ENCODE data around the gene KRTAP17-1. TPM values are rescaled to one million over a fixed set of nuclear protein-coding genes. Genes with fewer than 3 reads are reported as not detected.

Gene KRTAP17-1, protein sequence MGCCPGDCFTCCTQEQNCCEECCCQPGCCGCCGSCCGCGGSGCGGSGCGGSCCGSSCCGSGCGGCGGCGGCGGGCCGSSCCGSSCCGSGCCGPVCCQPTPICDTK
- total RNA-seq (2022) (not detected in 2 replicates), Bru-seq, nascent RNA (not detected), BruChase-seq, experiment 1, labeled RNA remaining after a 2-hour chase (not detected), BruChase-seq, experiment 2, labeled RNA remaining after a 6-hour chase (not detected)
- long read RNA-seq = 0 reads

DNA sequence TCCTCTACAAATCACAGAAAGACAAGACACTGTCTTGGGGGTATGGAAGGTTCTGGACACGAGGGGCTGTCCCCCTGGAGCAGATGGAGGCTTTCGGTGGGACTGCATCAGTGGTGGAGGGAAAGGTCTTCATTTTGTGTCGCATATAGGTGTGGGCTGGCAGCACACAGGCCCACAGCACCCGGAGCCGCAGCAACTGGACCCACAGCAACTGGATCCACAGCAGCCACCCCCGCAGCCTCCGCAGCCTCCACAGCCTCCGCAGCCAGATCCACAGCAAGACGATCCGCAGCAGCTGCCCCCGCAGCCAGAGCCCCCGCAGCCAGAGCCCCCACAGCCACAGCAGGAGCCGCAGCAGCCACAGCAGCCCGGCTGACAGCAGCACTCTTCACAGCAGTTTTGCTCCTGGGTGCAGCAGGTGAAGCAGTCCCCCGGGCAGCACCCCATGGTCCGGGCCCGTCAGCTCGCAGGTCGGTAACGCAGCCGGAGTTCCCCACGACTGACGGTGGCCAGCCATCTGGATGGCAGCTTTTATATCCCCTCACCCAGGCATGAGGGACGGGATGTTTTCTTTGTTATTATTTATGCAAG is at the start of gene KRTAP17-1:
Gene KRTAP17-1, minus strand, starts transcription at position 507 of the 591 bp plus-strand sequence. Its CDS starts 60 bp downstream, at position 447.
- no TSS peak for BruUV-seq (replicated peaks)
- ChIA-PET CTCF (interaction anchor here (0.5 kb wide), 1 partner anchor 416 kb away, joined by 3 read pairs; no protein-coding TSS in a partner anchor), POLR2A (no interaction called here)
- intact Hi-C loops (cut with micrococcal nuclease; ENCODE audit: unreplicated experiment) = no loop called here
- no peak within 1 kb of the TSS for H3K27ac Mint-ChIP-seq (ENCODE audit: unreplicated experiment)
- Histone ChIP-seq H3K4me3 (ENCODE audit: low read depth, low read length) (no peak within 1 kb of the TSS), H3K4me1 (no peaks in the 10 kb centered on the region), H3K9me3 (peaks cover 13% of the 10 kb centered on the region), H3K27me3 (replicated peaks; ENCODE audit: control insufficient read depth, insufficient read depth, low read length) (no peaks in the 10 kb centered on the region), H3K36me3 (ENCODE audit: control insufficient read depth, insufficient read depth, low read length) (no peaks in the 10 kb centered on the region)
- DNase-seq = no peak
- H3K4me1 Mint-ChIP-seq (ENCODE audit: low read depth, unreplicated experiment) = no peaks in the 10 kb centered on the region
- H3K27me3 Mint-ChIP-seq (ENCODE audit: insufficient read depth, unreplicated experiment) = no peaks in the 10 kb centered on the region
- TF ChIP-seq, protein P1, sequence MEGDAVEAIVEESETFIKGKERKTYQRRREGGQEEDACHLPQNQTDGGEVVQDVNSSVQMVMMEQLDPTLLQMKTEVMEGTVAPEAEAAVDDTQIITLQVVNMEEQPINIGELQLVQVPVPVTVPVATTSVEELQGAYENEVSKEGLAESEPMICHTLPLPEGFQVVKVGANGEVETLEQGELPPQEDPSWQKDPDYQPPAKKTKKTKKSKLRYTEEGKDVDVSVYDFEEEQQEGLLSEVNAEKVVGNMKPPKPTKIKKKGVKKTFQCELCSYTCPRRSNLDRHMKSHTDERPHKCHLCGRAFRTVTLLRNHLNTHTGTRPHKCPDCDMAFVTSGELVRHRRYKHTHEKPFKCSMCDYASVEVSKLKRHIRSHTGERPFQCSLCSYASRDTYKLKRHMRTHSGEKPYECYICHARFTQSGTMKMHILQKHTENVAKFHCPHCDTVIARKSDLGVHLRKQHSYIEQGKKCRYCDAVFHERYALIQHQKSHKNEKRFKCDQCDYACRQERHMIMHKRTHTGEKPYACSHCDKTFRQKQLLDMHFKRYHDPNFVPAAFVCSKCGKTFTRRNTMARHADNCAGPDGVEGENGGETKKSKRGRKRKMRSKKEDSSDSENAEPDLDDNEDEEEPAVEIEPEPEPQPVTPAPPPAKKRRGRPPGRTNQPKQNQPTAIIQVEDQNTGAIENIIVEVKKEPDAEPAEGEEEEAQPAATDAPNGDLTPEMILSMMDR (IDR thresholded peaks at IDR 0.05; ENCODE audit: insufficient read depth in 1 of 2, low read depth in 1 of 2, low read length in 1 of 2, severe bottlenecking in 1 of 2, unreplicated experiment in 1 of 2) = no peak
- H3K4me3 Mint-ChIP-seq (ENCODE audit: unreplicated experiment) = no peak within 1 kb of the TSS
- no peaks in the 10 kb centered on the region for H3K36me3 Mint-ChIP-seq (ENCODE audit: insufficient read depth, unreplicated experiment)
- H3K9me3 Mint-ChIP-seq (ENCODE audit: unreplicated experiment) = peaks cover 14% of the 10 kb centered on the region

DNA sequence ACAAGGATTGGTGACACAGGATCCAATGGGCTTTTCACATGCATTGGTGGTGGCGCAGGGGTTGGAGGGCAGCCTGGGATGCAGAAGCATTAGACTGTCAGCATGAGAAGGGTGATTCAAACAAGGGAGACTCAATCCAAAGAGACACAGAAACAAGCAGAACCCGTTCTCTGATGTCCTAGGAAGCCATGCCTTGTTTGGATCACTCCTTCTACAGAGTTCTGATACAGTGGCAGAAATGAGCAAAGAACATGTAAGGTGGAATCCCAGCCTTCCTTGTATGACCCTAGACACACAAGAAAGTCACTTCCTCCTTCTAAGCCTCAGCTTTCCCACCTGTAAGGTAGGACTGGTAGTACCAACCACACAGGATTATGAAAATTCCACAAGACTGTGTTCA is 48.4 kb upstream of the KRTAP17-1 start:
- H3K9me3 ChIP-seq = no peaks in the 10 kb centered on the region; the same call in 1 of the 2 replicates
- Mint-ChIP-seq H3K4me1 (ENCODE audit: low read depth, unreplicated experiment) (peaks cover 23% of the 10 kb centered on the region), H3K36me3 (ENCODE audit: insufficient read depth, unreplicated experiment) (no peaks in the 10 kb centered on the region), H3K4me3 (ENCODE audit: unreplicated experiment) (no peak overlapping the region), H3K9me3 (ENCODE audit: unreplicated experiment) (peaks cover 9% of the 10 kb centered on the region), H3K27me3 (ENCODE audit: insufficient read depth, unreplicated experiment) (no peaks in the 10 kb centered on the region), H3K27ac (ENCODE audit: unreplicated experiment) (no peak overlapping the region)
- H3K4me1 ChIP-seq = peaks cover 15% of the 10 kb centered on the region; the same call in 1 of the 2 replicates
- no peaks in the 10 kb centered on the region for H3K36me3 ChIP-seq (ENCODE audit: control insufficient read depth, insufficient read depth, low read length)
- H3K27me3 ChIP-seq (replicated peaks; ENCODE audit: control insufficient read depth, insufficient read depth, low read length) = no peaks in the 10 kb centered on the region
- POLR2A ChIA-PET = no interaction called here
- intact Hi-C loops (cut with micrococcal nuclease; ENCODE audit: unreplicated experiment) = no loop called here
- BruUV-seq (replicated peaks) = no TSS peak
- TF ChIP-seq, protein P1 (IDR thresholded peaks at IDR 0.05; ENCODE audit: insufficient read depth in 1 of 2, low read depth in 1 of 2, low read length in 1 of 2, severe bottlenecking in 1 of 2, unreplicated experiment in 1 of 2) = no peak
- H3K4me3 ChIP-seq (ENCODE audit: low read depth, low read length) = no peak overlapping the region
- CTCF ChIA-PET = no interaction called here
- no peak for DNase-seq

DNA sequence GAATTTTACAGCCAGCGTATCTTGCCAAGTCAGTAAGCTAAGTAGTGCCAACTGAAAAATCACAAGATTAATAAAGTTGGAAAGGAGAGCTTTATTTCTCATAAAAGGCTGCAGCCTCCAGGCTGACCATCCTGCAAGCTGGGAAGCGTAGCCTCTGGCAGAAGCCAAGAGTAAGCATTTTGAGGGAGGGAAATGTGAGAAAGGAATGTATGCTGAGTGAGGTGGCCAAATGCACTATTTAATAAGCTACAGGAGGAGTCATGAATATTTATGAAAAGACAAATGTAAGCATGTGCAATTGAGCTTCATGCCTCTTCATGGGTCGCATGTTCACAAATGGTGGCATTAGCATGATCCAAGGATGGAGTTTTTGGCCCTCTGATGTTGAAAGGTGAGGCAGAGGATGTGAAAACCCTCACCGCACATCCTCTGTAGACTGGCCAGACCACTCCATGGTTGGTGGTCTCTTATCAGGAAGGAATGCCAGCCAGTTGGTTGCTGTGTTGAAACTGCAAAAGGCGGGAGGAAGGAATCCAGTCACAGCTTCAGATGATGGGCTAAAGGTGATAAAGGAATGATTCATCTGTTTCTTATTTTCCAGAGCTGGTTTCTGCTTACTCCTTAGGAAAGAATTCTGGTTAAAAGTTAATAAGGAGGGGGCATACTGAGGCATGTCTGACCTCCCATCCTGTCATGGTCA is 44.9 kb upstream of the KRTAP17-1 start:
- Mint-ChIP-seq H3K4me3 (ENCODE audit: unreplicated experiment) (no peak overlapping the region), H3K27ac (ENCODE audit: unreplicated experiment) (no peak overlapping the region), H3K36me3 (ENCODE audit: insufficient read depth, unreplicated experiment) (no peaks in the 10 kb centered on the region), H3K9me3 (ENCODE audit: unreplicated experiment) (peaks cover under 1% of the 10 kb centered on the region), H3K4me1 (ENCODE audit: low read depth, unreplicated experiment) (peaks cover 23% of the 10 kb centered on the region), H3K27me3 (ENCODE audit: insufficient read depth, unreplicated experiment) (no peaks in the 10 kb centered on the region)
- ChIA-PET CTCF (no interaction called here), POLR2A (no interaction called here)
- peak; percentile 48 to 64 for DNase-seq
- no peak overlapping the region for H3K4me3 ChIP-seq (ENCODE audit: low read depth, low read length)
- H3K9me3 ChIP-seq = no peaks in the 10 kb centered on the region; the same call in 1 of the 2 replicates
- BruUV-seq (replicated peaks) = no TSS peak
- no peaks in the 10 kb centered on the region for H3K27me3 ChIP-seq (replicated peaks; ENCODE audit: control insufficient read depth, insufficient read depth, low read length)
- no peaks in the 10 kb centered on the region for H3K36me3 ChIP-seq (ENCODE audit: control insufficient read depth, insufficient read depth, low read length)
- TF ChIP-seq, protein P1 (IDR thresholded peaks at IDR 0.05; ENCODE audit: insufficient read depth in 1 of 2, low read depth in 1 of 2, low read length in 1 of 2, severe bottlenecking in 1 of 2, unreplicated experiment in 1 of 2) = no peak
- H3K4me1 ChIP-seq = peaks cover 15% of the 10 kb centered on the region; the same call in 1 of the 2 replicates
- intact Hi-C loops (cut with micrococcal nuclease; ENCODE audit: unreplicated experiment) = no loop called here

Data from Caco-2 (cell line).